A549 (cell line): ENCODE measurements around the gene TMED8. TPM values are rescaled to one million over a fixed set of nuclear protein-coding genes. Genes with fewer than 3 reads are reported as not detected.

Experiments
- ATAC-seq, 2 experiments: fragments of 200-7000 bp in 1 of 2; fragments of >200 bp in 1 of 2; cut with Nextera tagmentation in 1 of 2; cut with Tn5 transposase in 1 of 2; 3 replicates each; pipeline versions ENCODE4 v1.8.0 to v1.9.1; 2018 to 2020; ENCODE audit warnings: mild to moderate bottlenecking in 1 of 2, moderate library complexity in 1 of 2
- CTCF ChIA-PET: fragments of 300-600 bp; sonication (Branson Sonifier 250); formaldehyde crosslinking; extraction: SDS; loops from one replicate; lab custom pipeline; 2021; ENCODE audit warnings: antibody characterized with exemption, inconsistent platforms; lab: Yijun Ruan, JAX
- POLR2A ChIA-PET: fragments of 350-600 bp; formaldehyde crosslinking; extraction: SDS; loops from one replicate; lab custom pipeline; 2021; ENCODE audit warnings: antibody characterized with exemption, inconsistent platforms; lab: Yijun Ruan, JAX
- DNase-seq, 2 experiments: peaks; one replicate each; pipeline versions ENCODE4 v3.0.0 to v3.0.0-alpha.2; 2011 to 2016; ENCODE audit warnings: low read depth in 1 of 2, low spot score in 1 of 2
- FAIRE-seq: peaks from 2 replicates; lab custom pipeline; 2011; peaks lifted over from hg19 to GRCh38; lab: Jason Lieb, UNC
- H3K27ac ChIP-seq, 2 experiments: fragments of >200 bp; sonication (Bioruptor Twin); formaldehyde crosslinking; 3 replicates each; pipeline ENCODE4 v1.5.1; 2016 to 2017
- H3K4me1 ChIP-seq: fragments of >200 bp; sonication (Bioruptor Twin); formaldehyde crosslinking; 3 replicates; pipeline ENCODE4 v1.6.1; 2016
- H3K4me2 ChIP-seq: fragments of >200 bp; sonication (Bioruptor Twin); formaldehyde crosslinking; 3 replicates; pipeline ENCODE4 v1.6.1; 2016
- H3K4me3 ChIP-seq: fragments of >200 bp; sonication (Bioruptor Twin); formaldehyde crosslinking; 3 replicates; pipeline ENCODE4 v1.5.1; 2016
- H3K9me3 ChIP-seq: fragments of >200 bp; sonication (Bioruptor Twin); formaldehyde crosslinking; 3 replicates; pipeline ENCODE4 v1.6.1; 2016
- BCL3 ChIP-seq: fragments of >200 bp; sonication (Bioruptor Twin); formaldehyde crosslinking; IDR thresholded peaks from 3 replicates; pipeline ENCODE4 v1.6.1; 2016
- BHLHE40 ChIP-seq: IDR thresholded peaks from 2 replicates; pipeline ENCODE4 v1.6.1; 2012; ENCODE audit warnings: low read depth, low read length, inconsistent platforms
- CHD4 ChIP-seq: fragments of 200-600 bp; sonication (generic); IDR thresholded peaks from 2 replicates; pipeline ENCODE4 v1.6.1; 2016; ENCODE audit warnings: antibody characterized with exemption, mild to moderate bottlenecking, borderline replicate concordance
- E2F6 ChIP-seq: IDR thresholded peaks from 2 replicates; pipeline ENCODE4 v1.6.1; 2012; ENCODE audit warnings: low read depth, borderline replicate concordance
- EHMT2 ChIP-seq: fragments of 200-600 bp; sonication (generic); IDR thresholded peaks from 2 replicates; pipeline ENCODE4 v1.6.1; 2016; ENCODE audit warnings: antibody characterized with exemption, low read depth, mild to moderate bottlenecking, moderate library complexity
- ELK1 ChIP-seq: fragments of 150-350 bp; IDR thresholded peaks from 2 replicates; pipeline ENCODE4 v1.6.1; 2014; ENCODE audit warnings: low read depth, mild to moderate bottlenecking, low read length
- ESRRA ChIP-seq: fragments of 150-350 bp; IDR thresholded peaks from 2 replicates; pipeline ENCODE4 v1.6.1; 2014; ENCODE audit warnings: mild to moderate bottlenecking, low read length, borderline replicate concordance
- FOSB ChIP-seq: fragments of 250-450 bp; sonication (Bioruptor Pico); IDR thresholded peaks from 2 replicates; pipeline ENCODE4 v1.5.0; 2020; ENCODE audit warnings: mild to moderate bottlenecking, moderate library complexity
- HDAC2 ChIP-seq: fragments of 200-600 bp; sonication (generic); IDR thresholded peaks from 2 replicates; pipeline ENCODE4 v1.6.1; 2016
- HMGXB4 ChIP-seq: fragments of 250-450 bp; sonication (Bioruptor Pico); IDR thresholded peaks from 2 replicates; pipeline ENCODE4 v1.5.0; 2021; ENCODE audit warnings: mild to moderate bottlenecking, moderate library complexity, borderline replicate concordance
- HOXB13 ChIP-seq: fragments of 250-450 bp; sonication (Bioruptor Pico); IDR thresholded peaks from 2 replicates; pipeline ENCODE4 v1.5.0; 2020; ENCODE audit warnings: low read depth, mild to moderate bottlenecking, moderate library complexity
- JUN ChIP-seq, 2 experiments: fragments of >200 bp; sonication (Bioruptor Twin); formaldehyde crosslinking; IDR thresholded peaks; 2 replicates in 1 of 2; 3 replicates in 1 of 2; pipeline ENCODE4 v1.6.1; 2016 to 2017
- JUNB ChIP-seq: fragments of >200 bp; sonication (Bioruptor Twin); formaldehyde crosslinking; IDR thresholded peaks from 2 replicates; pipeline ENCODE4 v1.6.1; 2016
- KDM5A ChIP-seq: fragments of 200-600 bp; sonication (generic); IDR thresholded peaks from 2 replicates; pipeline ENCODE4 v1.6.1; 2016; ENCODE audit warnings: antibody characterized with exemption, mild to moderate bottlenecking
- MAFK ChIP-seq: fragments of 450-650 bp; IDR thresholded peaks from 2 replicates; pipeline ENCODE4 v1.6.1; 2014; ENCODE audit not compliant: partially characterized antibody
- MAX ChIP-seq: IDR thresholded peaks from 2 replicates; pipeline ENCODE4 v1.6.1; 2012
- MAZ ChIP-seq: fragments of 150-350 bp; IDR thresholded peaks from 2 replicates; pipeline ENCODE4 v1.6.1; 2014; ENCODE audit warnings: antibody characterized with exemption, low read depth, low read length, borderline replicate concordance
- PHF8 ChIP-seq: fragments of 200-600 bp; sonication (generic); IDR thresholded peaks from 2 replicates; pipeline ENCODE4 v1.6.1; 2016; ENCODE audit warnings: low read depth, mild to moderate bottlenecking, antibody characterized with exemption, moderate library complexity, borderline replicate concordance
- POLR2A ChIP-seq: IDR thresholded peaks from 2 replicates; pipeline ENCODE4 v1.6.1; 2012; ENCODE audit warnings: mild to moderate bottlenecking, low read length
- RAD21 ChIP-seq, 2 experiments: fragments of >200 bp in 1 of 2; sonication (Bioruptor Twin) in 1 of 2; formaldehyde crosslinking in 1 of 2; IDR thresholded peaks in 1 of 2; conservative IDR thresholded peaks in 1 of 2; 2 replicates in 1 of 2; 3 replicates in 1 of 2; pipeline ENCODE4 v1.6.1; 2012 to 2018; ENCODE audit warnings: inconsistent platforms in 1 of 2
- RFX5 ChIP-seq: fragments of 450-650 bp; IDR thresholded peaks from 2 replicates; pipeline ENCODE4 v1.7.1; 2014; ENCODE audit warnings: antibody characterized with exemption, mild to moderate bottlenecking, moderate library complexity
- RNF2 ChIP-seq: fragments of 200-600 bp; sonication (generic); IDR thresholded peaks from 2 replicates; pipeline ENCODE4 v1.6.1; 2016; ENCODE audit warnings: low read depth, mild to moderate bottlenecking, antibody characterized with exemption, moderate library complexity, borderline replicate concordance
- SMC3 ChIP-seq: fragments of >200 bp; sonication (Bioruptor Twin); formaldehyde crosslinking; IDR thresholded peaks from 3 replicates; pipeline ENCODE4 v1.6.1; 2018; ENCODE audit warnings: inconsistent platforms
- SREBF2 ChIP-seq: fragments of 450-650 bp; IDR thresholded peaks from 2 replicates; pipeline ENCODE4 v1.6.1; 2014; ENCODE audit warnings: mild to moderate bottlenecking, moderate library complexity
- TP53 ChIP-seq: fragments of 250-450 bp; sonication (Bioruptor Pico); IDR thresholded peaks from 2 replicates; pipeline ENCODE4 v1.5.0; 2021; ENCODE audit warnings: mild to moderate bottlenecking, moderate library complexity
- ZNF302 ChIP-seq: fragments of 250-450 bp; sonication (Bioruptor Pico); IDR thresholded peaks from 2 replicates; pipeline ENCODE4 v1.9.0; 2021; ENCODE audit warnings: inconsistent platforms, mild to moderate bottlenecking, moderate library complexity
- ZSCAN20 ChIP-seq: fragments of 250-450 bp; sonication (Bioruptor Pico); IDR thresholded peaks from 2 replicates; pipeline ENCODE4 v1.8.0; 2022; ENCODE audit warnings: mild to moderate bottlenecking, moderate library complexity
- WGBS: methylation state at CpG from one replicate; pipeline ENCODE4 v1.1.6; 2017; ENCODE audit errors: missing lambda C conversion rate; 5-methylcytosine and 5-hydroxymethylcytosine counted together
- polyA minus RNA-seq: library from RNA; depleted of rRNA, polyadenylated mRNA; stranded (reverse); fragments of >200 nt; gene quantifications from 2 replicates; pipeline ENCODE4 v1.2.3, GENCODE V29; 2011; rRNA and poly(A)+ RNA removed
- polyA plus RNA-seq, 4 experiments: library from polyadenylated mRNA; depleted of rRNA in 3 of 4; stranded (reverse); fragments of >200 nt; fragmentation: RNase III in 1 of 4; extraction: RNeasy Plus Mini Kit Qiagen cat#74134 plus additional on column Dnase treatment in 1 of 4; gene quantifications; 2 replicates in 3 of 4; 3 replicates in 1 of 4; pipeline ENCODE4 v1.2.3, GENCODE V29; 2011 to 2017

TMED8 gene
- polyA plus RNA-seq (2011; rRNA removed) (11.7 and 13.9 TPM in 2 replicates), polyA plus RNA-seq (2017; fragmentation: RNase III; extraction: RNeasy Plus Mini Kit Qiagen cat#74134 plus additional on column Dnase treatment) (8.1 to 8.8 TPM (median 8.8 TPM) in 3 replicates), polyA minus RNA-seq (12.8 and 13.6 TPM in 2 replicates)
- 2.7 and 3.2 TPM in 2 replicates for polyA plus RNA-seq (2012; cell fraction: cytosol; rRNA removed)
- 2.2 and 3.2 TPM in 2 replicates for polyA plus RNA-seq (2012; cell fraction: nucleus; rRNA removed)

- H3K4me3 ChIP-seq = peak within 1 kb of the TSS; percentile 91
- peak; percentile 98 to 99 for ATAC-seq
- DNase-seq = peak; percentile 84 to 89
- peak within 1 kb of the TSS; percentile 87 for H3K4me2 ChIP-seq
- ChIA-PET POLR2A (interaction anchor here (0.5 to 1.9 kb wide), 6 partner anchors 12 to 312 kb away, joined by 3 to 24 read pairs (median 4); partner anchors contain the start of genes GSTZ1, POMT2 and VIPAS39), CTCF (interaction anchor here (0.5 to 1.7 kb wide), 10 partner anchors 21 to 301 kb away, joined by 3 to 8 read pairs (median 3); no protein-coding TSS in a partner anchor)
- peaks cover 13% of the 10 kb centered on the region; the same call in 2 of the 3 replicates for H3K4me1 ChIP-seq
- under 1% methylated on average over 19 of the region's 69 CpGs for WGBS
- H3K9me3 ChIP-seq = no peaks in the 10 kb centered on the region
- TF ChIP-seq ESRRA (no peak), PHF8 (peak; percentile 61), HMGXB4 (CRISPR knock-in tag) (no peak), FOSB (CRISPR knock-in tag) (no peak), TP53 (no peak), MAX (peak; percentile 18; the same call in 1 of the 2 replicates), EHMT2 (no peak), RNF2 (no peak), SMC3 (no peak), BCL3 (0 out of 3 replicates have a peak, but pooled peaks have one; percentile 36), HDAC2 (no peak), JUNB (no peak), POLR2A (peak; percentile 29), JUN (IDR thresholded peaks at IDR 0.05) (peak in 1 of 2 experiments; percentile 42; a peak in 1 of 5 replicates), ZNF302 (CRISPR knock-in tag) (no peak), RFX5 (0 out of 2 replicates have a peak, but pooled peaks have one; percentile 48), HOXB13 (CRISPR knock-in tag) (no peak), ELK1 (no peak), ZSCAN20 (CRISPR knock-in tag) (no peak), RAD21 (conservative IDR thresholded peaks at IDR 0.05 in 1 of 2, IDR thresholded peaks at IDR 0.05 in 1 of 2) (no peak), KDM5A (no peak)
- peak within 1 kb of the TSS; percentile 91 to 92 for H3K27ac ChIP-seq
- peak; percentile 36 for FAIRE-seq
Measured at GRCh38 chr14:77376771-77377501, at the start of gene TMED8, which contains the start of gene SAMD15. TSS of gene TMED8 (minus strand) at chr14:77377094. CDS start at chr14:77377053, 41 bp downstream. TSS of gene SAMD15 (plus strand) at chr14:77377379. CDS start at chr14:77377419, 40 bp downstream.

- TF ChIP-seq E2F6 (no peak), SREBF2 (no peak), POLR2A (no peak), BHLHE40 (no peak), MAZ (no peak), JUN (IDR thresholded peaks at IDR 0.05) (no peak), CHD4 (no peak), MAFK (no peak)
- no peak overlapping the region for H3K4me2 ChIP-seq
- ChIA-PET POLR2A (no interaction called here), CTCF (interaction anchor here (0.9 to 1.6 kb wide), 2 partner anchors 13 to 275 kb away, joined by 3 to 4 read pairs; no protein-coding TSS in a partner anchor)
- no peaks in the 10 kb centered on the region for H3K9me3 ChIP-seq
- no peak for DNase-seq
- ATAC-seq = no peak
- FAIRE-seq = no peak
- WGBS = 89% methylated on average over 3 of the region's 3 CpGs
- no peak overlapping the region for H3K4me3 ChIP-seq
- no peaks in the 10 kb centered on the region for H3K4me1 ChIP-seq
- H3K27ac ChIP-seq = no peak overlapping the region
Measured at GRCh38 chr14:77426396-77426795, 49.5 kb upstream of the TMED8 start.
